ENCODE results near the gene PRDM16.

DNA sequence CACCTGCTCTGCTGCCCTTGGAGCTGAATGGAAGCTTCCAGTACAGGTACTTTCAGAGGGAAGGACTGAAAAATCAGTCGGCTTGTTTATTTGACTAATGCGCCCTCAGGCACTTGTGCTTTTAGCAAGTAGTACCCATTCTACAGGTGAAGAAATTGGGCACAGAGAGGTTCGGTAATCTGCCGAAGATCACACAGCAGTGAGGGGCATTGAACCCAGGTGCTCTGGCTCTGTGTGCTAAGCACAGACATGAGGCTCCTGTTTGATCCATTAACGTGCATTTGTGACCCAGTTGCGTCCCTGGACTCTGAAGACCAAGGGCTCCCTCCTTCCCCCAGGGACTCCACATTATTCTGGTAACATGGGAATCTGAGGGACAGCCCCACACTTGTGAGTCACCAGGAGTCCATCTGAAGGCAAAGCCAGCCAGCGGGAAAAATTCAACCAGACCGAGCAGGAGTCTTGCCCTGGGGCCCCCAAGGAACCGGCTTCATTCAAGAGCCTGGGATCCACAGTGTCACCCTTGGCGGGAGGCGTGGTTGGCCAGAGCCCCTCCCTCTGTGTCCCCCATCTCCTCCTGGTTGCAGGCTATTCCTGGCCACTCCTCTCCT, 193.1 kb downstream of the PRDM16 start:
- TF ChIP-seq CTCF (IDR thresholded peaks at IDR 0.05) (no peak), POLR2AphosphoS5 (IDR thresholded peaks at IDR 0.05) (no peak), POLR2A (IDR thresholded peaks at IDR 0.05) (no peak), EP300 (IDR thresholded peaks at IDR 0.05; ENCODE audit: low read depth) (no peak)
